ENCODE data around the gene SGMS1.

The SGMS1 gene

DNA sequence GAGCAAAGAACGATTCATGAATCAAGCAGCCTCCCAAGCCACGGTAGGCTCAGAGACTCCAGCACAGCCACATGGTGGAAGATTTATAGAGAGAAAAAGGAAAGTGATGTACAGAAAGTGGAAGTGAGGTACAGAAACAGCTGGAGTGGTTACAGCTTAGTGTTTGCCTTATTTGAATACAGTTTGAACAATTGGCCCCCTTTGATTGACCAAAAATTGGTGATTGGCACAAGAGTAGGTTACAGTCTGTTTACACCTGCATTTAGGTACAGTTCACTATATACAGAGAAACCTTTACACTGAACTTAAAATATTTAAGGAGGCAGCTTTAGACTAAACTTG lies 236.1 kb downstream of the SGMS1 start:
- Histone ChIP-seq H3K27me3 (replicated peaks) (no peaks in the 10 kb centered on the region), H3K27ac (no peak overlapping the region), H3K36me3 (replicated peaks) (no peaks in the 10 kb centered on the region), H3K4me3 (ENCODE audit: low read depth, low read length) (no peak overlapping the region)
- TF ChIP-seq, protein P1, sequence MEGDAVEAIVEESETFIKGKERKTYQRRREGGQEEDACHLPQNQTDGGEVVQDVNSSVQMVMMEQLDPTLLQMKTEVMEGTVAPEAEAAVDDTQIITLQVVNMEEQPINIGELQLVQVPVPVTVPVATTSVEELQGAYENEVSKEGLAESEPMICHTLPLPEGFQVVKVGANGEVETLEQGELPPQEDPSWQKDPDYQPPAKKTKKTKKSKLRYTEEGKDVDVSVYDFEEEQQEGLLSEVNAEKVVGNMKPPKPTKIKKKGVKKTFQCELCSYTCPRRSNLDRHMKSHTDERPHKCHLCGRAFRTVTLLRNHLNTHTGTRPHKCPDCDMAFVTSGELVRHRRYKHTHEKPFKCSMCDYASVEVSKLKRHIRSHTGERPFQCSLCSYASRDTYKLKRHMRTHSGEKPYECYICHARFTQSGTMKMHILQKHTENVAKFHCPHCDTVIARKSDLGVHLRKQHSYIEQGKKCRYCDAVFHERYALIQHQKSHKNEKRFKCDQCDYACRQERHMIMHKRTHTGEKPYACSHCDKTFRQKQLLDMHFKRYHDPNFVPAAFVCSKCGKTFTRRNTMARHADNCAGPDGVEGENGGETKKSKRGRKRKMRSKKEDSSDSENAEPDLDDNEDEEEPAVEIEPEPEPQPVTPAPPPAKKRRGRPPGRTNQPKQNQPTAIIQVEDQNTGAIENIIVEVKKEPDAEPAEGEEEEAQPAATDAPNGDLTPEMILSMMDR (IDR thresholded peaks at IDR 0.05; ENCODE audit: low read depth, low read length, missing control alignments) = no peak
- in situ Hi-C loops (cut with HindIII; ENCODE audit: low pct_ligation_motif_present, low sequenced_read_pairs) = no loop called here
- no peak for DNase-seq

DNA sequence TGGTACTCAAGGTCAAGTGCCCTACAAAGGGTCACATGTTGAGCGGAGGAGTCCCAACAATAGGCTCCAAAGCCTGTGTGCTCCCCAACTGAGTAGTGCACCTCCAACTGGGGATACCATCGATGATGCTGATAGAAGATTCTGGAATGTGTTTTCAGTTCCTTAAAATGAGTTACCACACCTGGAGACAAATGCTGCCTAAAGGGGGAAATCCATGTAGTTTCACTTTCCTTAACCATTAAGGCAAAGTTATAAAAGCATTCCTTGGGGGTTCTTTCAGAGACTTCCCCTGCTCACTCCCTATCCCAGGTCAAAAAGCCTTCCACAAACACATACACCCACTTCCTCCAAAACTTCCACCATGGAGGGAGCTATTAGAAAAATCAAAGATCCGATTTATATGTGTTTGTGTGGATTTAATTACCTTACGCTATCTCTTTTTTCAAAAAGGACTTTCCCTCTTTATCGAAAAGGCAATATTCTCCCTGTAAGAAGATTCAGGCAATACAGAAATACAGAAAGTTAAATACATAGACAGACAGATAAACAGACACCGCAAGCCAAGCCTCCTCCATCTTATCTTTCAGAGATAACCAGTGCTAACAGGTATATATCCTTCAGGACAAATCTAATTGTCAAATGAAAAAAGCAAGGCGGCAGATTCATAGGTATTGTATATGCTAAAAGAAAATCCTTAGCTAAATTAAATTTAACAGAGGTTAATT lies 236.6 kb downstream of the SGMS1 start:
- in situ Hi-C loops (cut with HindIII; ENCODE audit: low pct_ligation_motif_present, low sequenced_read_pairs) = no loop called here
- Histone ChIP-seq H3K27ac (no peak overlapping the region), H3K4me3 (ENCODE audit: low read depth, low read length) (no peak overlapping the region), H3K27me3 (replicated peaks) (no peaks in the 10 kb centered on the region), H3K36me3 (replicated peaks) (no peaks in the 10 kb centered on the region)
- TF ChIP-seq, protein P1 (IDR thresholded peaks at IDR 0.05; ENCODE audit: low read depth, low read length, missing control alignments) = no peak
- DNase-seq = no peak

DNA sequence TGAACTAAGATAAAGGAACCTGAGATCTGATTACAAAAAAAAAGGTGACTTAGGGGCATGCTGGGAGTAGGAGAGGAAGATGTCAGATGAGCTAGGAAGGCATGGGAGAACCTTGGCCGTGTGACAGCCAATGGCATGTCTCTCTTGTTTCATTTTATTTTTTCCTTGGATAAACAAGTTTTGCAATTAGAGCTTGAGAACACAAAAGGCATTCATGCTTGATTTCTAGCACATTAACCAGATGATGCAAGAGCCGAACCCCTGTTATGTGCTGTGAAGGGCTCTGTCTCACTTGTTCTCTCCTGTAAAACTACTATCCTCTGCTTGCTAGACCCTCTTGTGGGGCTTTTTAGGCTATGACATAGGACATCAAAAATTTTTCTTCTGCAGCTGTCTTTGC lies 238.1 kb downstream of the SGMS1 start:
- in situ Hi-C loops (cut with HindIII; ENCODE audit: low pct_ligation_motif_present, low sequenced_read_pairs) = no loop called here
- H3K4me3 ChIP-seq (ENCODE audit: low read depth, low read length) = no peak overlapping the region

DNA sequence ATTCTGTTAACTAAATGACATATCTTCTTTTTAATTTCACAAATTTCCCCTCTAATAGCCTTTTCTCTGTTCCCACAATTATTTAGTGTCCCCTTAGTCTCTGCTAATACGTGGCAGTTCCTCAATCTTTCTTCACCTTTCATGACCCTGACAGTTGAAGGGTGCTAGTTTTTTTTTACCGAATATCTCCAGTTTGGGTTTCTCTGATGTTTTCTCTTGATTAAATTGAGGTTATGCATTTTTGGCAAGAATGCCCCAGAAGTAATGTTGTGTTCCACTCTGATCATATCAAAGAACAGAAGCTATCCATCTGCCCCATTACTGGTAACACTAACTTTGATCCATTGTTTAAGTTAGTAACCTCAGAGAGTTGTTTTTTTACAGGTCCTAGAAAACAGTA lies 238.9 kb downstream of the SGMS1 start:
- TF ChIP-seq, protein P1 (IDR thresholded peaks at IDR 0.05; ENCODE audit: low read depth, low read length, missing control alignments) = no peak
- no peak overlapping the region for H3K27ac ChIP-seq
- in situ Hi-C loops (cut with HindIII; ENCODE audit: low pct_ligation_motif_present, low sequenced_read_pairs) = no loop called here
- H3K27me3 ChIP-seq (replicated peaks) = no peaks in the 10 kb centered on the region
- no peaks in the 10 kb centered on the region for H3K36me3 ChIP-seq (replicated peaks)
- DNase-seq = no peak
- H3K4me3 ChIP-seq (ENCODE audit: low read depth, low read length) = no peak overlapping the region

More for the DNA sequence above, 238.1 kb downstream of the SGMS1 start:
- no peak for DNase-seq
- Histone ChIP-seq H3K27me3 (replicated peaks) (no peaks in the 10 kb centered on the region), H3K36me3 (replicated peaks) (no peaks in the 10 kb centered on the region), H3K27ac (no peak overlapping the region)
- TF ChIP-seq, protein P1 (IDR thresholded peaks at IDR 0.05; ENCODE audit: low read depth, low read length, missing control alignments) = no peak

DNA sequence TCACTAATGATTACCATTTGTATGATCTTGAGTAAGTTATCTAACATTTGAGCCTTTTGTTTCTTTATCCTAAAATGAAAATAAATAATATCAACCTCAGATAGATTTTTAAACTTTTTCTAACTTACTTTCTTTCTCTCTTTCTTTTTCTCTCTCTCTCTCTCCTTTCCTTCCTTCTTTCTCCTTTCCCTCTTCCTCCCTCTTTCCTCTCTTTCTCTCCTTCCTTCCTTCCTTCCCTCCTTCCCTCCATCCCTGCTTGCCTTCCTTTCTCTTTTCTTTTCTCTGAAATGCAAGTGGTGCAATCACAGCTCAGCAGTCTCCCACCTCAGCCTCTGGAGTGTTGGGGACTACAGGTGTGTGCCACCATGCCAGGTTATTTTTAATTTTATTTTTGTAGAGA lies 239.5 kb downstream of the SGMS1 start:
- no peak for DNase-seq
- in situ Hi-C loops (cut with HindIII; ENCODE audit: low pct_ligation_motif_present, low sequenced_read_pairs) = no loop called here
- TF ChIP-seq, protein P1 (IDR thresholded peaks at IDR 0.05; ENCODE audit: low read depth, low read length, missing control alignments) = no peak
- H3K27ac ChIP-seq = no peak overlapping the region
- no peaks in the 10 kb centered on the region for H3K27me3 ChIP-seq (replicated peaks)
- H3K36me3 ChIP-seq (replicated peaks) = no peaks in the 10 kb centered on the region
- H3K4me3 ChIP-seq (ENCODE audit: low read depth, low read length) = no peak overlapping the region

DNA sequence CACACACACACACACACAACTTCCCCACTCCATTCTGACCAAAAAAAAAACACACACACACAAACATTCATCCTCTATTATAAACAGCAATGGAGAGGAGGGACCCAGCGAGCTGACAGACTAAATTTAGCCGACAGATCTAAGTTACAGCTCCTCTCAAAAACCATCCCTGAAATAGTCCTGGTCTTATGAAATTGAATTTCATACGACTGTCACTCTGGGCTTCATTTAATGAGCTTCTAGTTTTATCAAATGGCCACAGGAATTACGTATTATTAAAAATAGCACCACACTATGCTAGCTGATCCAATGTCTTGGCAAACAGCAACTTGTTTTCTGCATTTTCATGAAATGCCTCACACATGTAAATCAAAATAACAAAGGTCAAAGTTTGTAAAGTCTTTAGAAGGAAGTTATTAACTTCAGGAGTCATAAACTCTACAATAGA lies 241.2 kb downstream of the SGMS1 start:
- H3K36me3 ChIP-seq (replicated peaks) = no peaks in the 10 kb centered on the region
- no peak overlapping the region for H3K4me3 ChIP-seq (ENCODE audit: low read depth, low read length)
- no peak overlapping the region for H3K27ac ChIP-seq
- in situ Hi-C loops (cut with HindIII; ENCODE audit: low pct_ligation_motif_present, low sequenced_read_pairs) = no loop called here
- no peak for DNase-seq
- no peaks in the 10 kb centered on the region for H3K27me3 ChIP-seq (replicated peaks)
- TF ChIP-seq, protein P1 (IDR thresholded peaks at IDR 0.05; ENCODE audit: low read depth, low read length, missing control alignments) = no peak

All from brain microvascular endothelial cell (primary cell).